Activated B cell treated with CpG ODN at 0.5 μM for 24 hours (primary cell): ENCODE results near the gene MEF2B. TPM values are rescaled to one million over a fixed set of nuclear protein-coding genes. Genes with fewer than 3 reads are reported as not detected.

Experiments
- ATAC-seq: fragments of 200-7000 bp; cut with Tn5 transposase; one replicate; pipeline ENCODE4 v1.10.0; 2021; ENCODE audit warnings: low read depth, mild to moderate bottlenecking, moderate library complexity
- CTCF ChIA-PET: fragments of 350-600 bp; sonication (Branson Sonifier 250); formaldehyde crosslinking; loops from one replicate; lab custom pipeline; 2021; ENCODE audit warnings: antibody characterized with exemption; lab: Charles Lee
- POLR2A ChIA-PET: fragments of 350-600 bp; sonication (Branson Sonifier 250); formaldehyde crosslinking; loops from one replicate; lab custom pipeline; 2021; ENCODE audit warnings: antibody characterized with exemption; lab: Charles Lee
- DNase-seq: peaks from one replicate; pipeline ENCODE4 v3.0.0; 2022
- H3K27ac Mint-ChIP-seq: one replicate; pipeline ENCODE4 v1.8.0; 2020; ENCODE audit warnings: mixed read lengths
- H3K27me3 Mint-ChIP-seq: one replicate; pipeline ENCODE4 v1.8.0; 2021; ENCODE audit warnings: mixed read lengths
- H3K36me3 Mint-ChIP-seq: one replicate; pipeline ENCODE4 v1.8.0; 2021; ENCODE audit warnings: low read depth, mixed read lengths
- H3K4me1 Mint-ChIP-seq: one replicate; pipeline ENCODE4 v1.8.0; 2021; ENCODE audit warnings: mixed read lengths
- H3K4me3 Mint-ChIP-seq: one replicate; pipeline ENCODE4 v1.8.0; 2020; ENCODE audit warnings: mild to moderate bottlenecking, mixed read lengths
- H3K9me3 Mint-ChIP-seq: one replicate; pipeline ENCODE4 v1.8.0; 2020; ENCODE audit warnings: mixed read lengths
- intact Hi-C: fragments of 100-400 bp; cut with micrococcal nuclease; formaldehyde crosslinking; loops from one replicate; pipeline ENCODE4 v1.15.1; 2024
- total RNA-seq: library from RNA; stranded (reverse); gene quantifications from 2 replicates; pipeline ENCODE4 v1.2.3, GENCODE V29; 2022
- TF ChIP-seq, protein P1 (sequence below): fragments of 200-600 bp; IDR thresholded peaks from one replicate; pipeline ENCODE4 v1.8.0; 2022; ENCODE audit warnings: antibody characterized with exemption, mild to moderate bottlenecking

The MEF2B gene
- total RNA-seq, 1 donor from 2014 or later: 15.5 TPM

DNA sequence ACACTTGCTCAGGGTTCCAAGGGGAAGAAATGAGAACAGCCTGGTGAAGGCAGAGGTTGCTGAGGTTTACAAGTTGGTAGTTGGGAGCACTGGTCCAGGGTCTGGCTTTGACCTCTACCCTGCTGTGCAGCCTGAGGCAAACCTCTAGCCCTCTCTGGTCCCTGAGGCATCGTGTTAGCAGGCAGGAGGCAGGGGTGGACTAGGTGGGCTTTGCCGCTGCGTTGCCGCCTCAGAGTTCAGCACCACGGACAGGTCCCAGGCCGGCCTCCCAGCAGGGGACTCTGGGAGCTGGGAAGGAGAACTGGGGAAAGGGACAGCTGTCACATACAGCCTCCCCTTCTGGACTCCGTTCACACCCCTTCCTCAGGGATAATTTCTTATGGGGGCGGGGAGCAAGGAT lies 44.8 kb upstream of the MEF2B start:
- ATAC-seq (no peak), DNase-seq (no peak)
- Mint-ChIP-seq H3K9me3 (peaks cover 5% of the 10 kb centered on the region), H3K4me3 (no peak overlapping the region), H3K4me1 (no peaks in the 10 kb centered on the region), H3K36me3 (no peaks in the 10 kb centered on the region), H3K27me3 (peaks cover 57% of the 10 kb centered on the region), H3K27ac (no peak overlapping the region)
- ChIA-PET CTCF (no interaction called here), POLR2A (no interaction called here)
- TF ChIP-seq, protein P1, sequence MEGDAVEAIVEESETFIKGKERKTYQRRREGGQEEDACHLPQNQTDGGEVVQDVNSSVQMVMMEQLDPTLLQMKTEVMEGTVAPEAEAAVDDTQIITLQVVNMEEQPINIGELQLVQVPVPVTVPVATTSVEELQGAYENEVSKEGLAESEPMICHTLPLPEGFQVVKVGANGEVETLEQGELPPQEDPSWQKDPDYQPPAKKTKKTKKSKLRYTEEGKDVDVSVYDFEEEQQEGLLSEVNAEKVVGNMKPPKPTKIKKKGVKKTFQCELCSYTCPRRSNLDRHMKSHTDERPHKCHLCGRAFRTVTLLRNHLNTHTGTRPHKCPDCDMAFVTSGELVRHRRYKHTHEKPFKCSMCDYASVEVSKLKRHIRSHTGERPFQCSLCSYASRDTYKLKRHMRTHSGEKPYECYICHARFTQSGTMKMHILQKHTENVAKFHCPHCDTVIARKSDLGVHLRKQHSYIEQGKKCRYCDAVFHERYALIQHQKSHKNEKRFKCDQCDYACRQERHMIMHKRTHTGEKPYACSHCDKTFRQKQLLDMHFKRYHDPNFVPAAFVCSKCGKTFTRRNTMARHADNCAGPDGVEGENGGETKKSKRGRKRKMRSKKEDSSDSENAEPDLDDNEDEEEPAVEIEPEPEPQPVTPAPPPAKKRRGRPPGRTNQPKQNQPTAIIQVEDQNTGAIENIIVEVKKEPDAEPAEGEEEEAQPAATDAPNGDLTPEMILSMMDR: no peak
- intact Hi-C loops: no loop called here

DNA sequence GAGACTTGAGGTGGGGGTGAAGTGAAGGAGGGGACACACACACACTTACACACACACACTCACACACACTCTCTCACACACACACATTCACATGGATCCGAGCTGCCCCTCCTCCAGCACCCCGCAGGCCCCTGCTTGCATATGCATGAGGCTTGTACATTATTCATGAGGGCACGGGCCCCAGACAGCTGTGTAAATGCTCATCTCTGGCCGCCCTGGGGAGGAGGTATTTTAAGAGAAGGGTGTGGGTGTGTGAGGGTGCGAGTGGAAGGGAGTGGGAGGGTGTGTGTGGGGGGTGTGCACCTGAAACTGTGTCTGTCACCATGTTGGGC lies 44.1 kb upstream of the MEF2B start:
- Mint-ChIP-seq H3K27ac (no peak overlapping the region), H3K4me3 (no peak overlapping the region), H3K27me3 (peaks cover 57% of the 10 kb centered on the region), H3K4me1 (no peaks in the 10 kb centered on the region), H3K9me3 (peaks cover 5% of the 10 kb centered on the region), H3K36me3 (no peaks in the 10 kb centered on the region)
- CTCF ChIA-PET: no interaction called here
- intact Hi-C loops: no loop called here
- DNase-seq (no peak), ATAC-seq (no peak)
- POLR2A ChIA-PET: no interaction called here
- TF ChIP-seq, protein P1: no peak

DNA sequence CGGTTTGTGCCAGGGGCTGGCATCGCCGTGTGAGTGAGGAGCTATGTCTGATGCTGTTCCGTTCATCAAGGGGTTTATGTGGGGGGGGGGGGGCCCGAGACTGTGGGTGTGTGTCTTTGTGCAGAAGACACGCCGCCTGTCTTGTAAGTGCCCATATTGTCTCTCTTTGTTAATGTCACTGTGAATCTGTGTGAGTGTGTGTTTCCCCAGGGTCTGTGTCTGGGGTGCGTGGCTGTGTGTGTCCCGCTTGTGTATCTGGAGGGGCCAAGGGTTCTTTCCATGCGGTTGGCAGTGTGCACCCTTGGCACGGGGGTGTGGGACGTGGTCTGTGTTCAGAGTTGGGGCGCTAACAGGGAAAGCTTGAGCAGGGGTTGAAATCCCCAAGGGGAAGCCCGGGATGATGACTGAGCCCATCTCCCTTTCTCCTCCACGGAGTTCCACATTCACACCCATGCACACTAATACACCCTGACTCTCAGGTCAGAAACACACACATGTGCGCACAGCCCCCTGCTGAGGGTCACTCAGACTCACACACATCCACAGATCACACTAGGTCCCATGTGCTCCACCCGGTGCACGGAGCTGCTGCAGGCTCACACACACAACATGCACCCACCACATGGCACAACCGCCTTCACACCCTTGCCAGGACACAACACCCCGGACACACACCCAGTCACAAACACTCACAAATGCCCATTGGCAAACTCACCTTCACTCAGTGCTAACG lies 43.5 kb upstream of the MEF2B start:
- TF ChIP-seq, protein P1: no peak
- Mint-ChIP-seq H3K27me3 (peaks cover 57% of the 10 kb centered on the region), H3K4me3 (no peak overlapping the region), H3K4me1 (no peaks in the 10 kb centered on the region), H3K27ac (no peak overlapping the region), H3K9me3 (peaks cover 5% of the 10 kb centered on the region), H3K36me3 (no peaks in the 10 kb centered on the region)
- ChIA-PET POLR2A (no interaction called here), CTCF (no interaction called here)
- DNase-seq (no peak), ATAC-seq (no peak)
- intact Hi-C loops: no loop called here

DNA sequence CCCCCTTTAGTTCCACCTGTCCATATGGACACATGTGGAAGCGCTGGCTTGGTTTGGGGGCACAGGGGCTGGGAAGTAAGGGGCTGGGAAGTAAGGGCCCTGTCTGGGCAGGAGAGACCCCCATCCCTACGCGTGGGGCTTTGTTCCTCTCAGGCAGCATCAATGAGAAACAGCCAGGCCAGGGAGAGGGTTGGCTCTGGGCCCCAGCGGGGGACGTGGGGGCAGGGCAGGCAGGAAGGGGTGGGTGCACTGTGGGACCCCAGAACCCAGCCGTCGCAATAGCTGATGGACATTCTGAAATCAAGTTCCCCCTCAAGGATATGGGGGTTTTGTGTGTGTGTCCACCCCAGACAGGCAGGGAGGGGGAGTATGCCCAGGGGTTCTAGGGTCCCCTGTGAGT lies 42.9 kb upstream of the MEF2B start:
- intact Hi-C loops: no loop called here
- Mint-ChIP-seq H3K4me1 (peaks cover under 1% of the 10 kb centered on the region), H3K4me3 (no peak overlapping the region), H3K27me3 (peaks cover 57% of the 10 kb centered on the region), H3K36me3 (no peaks in the 10 kb centered on the region), H3K9me3 (peaks cover 5% of the 10 kb centered on the region), H3K27ac (no peak overlapping the region)
- DNase-seq (no peak), ATAC-seq (no peak)
- TF ChIP-seq, protein P1: no peak
- CTCF ChIA-PET: no interaction called here
- POLR2A ChIA-PET: no interaction called here

DNA sequence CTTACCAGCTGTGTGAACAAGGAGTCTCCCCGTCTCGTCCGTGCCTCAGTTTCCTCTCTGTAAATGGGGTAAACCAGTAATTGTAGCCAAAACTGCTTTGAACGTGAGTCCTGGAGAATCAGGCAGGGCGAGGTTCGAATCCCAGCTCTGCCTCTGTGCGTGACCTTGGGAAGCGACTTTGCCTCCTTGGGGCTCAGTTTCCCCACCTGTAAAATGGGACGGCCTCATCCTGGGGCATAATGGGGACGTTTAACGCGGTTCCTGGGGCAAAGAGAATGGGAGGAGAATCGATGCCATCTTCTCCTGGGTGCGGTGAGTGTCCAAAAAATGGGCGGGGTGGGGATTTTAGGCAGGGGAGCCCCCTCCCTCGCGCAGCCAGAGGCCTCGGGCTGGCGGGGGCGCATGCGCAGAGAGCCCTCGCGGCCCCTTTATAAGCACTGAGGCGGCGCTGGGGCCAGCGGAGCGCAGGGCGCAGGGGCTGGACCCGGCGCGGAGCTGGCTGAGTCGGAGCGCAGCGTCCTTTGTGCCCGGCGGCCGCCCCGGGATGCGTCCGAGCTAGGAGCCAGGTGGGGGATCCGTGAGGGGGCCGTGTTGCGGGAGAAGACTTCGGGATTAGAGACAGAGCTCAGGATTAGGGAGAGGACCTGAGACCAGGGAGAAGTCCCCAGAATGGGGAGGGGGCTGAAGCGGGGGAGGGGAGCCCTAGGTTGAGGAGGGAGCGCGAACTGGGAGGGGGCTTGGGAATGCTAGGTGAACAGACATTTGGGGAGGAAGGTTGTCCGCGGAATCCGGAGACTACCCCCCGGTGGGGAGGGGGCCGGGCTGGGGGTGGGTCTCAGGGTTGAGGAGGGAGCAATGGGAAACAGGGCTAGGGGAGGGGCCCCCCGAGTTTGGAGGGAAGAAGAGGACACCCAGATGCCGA lies 41.7 kb upstream of the MEF2B start, which contains the start of gene NCAN:
Gene NCAN (plus strand): TSS at position 460 of the 922 bp plus-strand sequence. CDS start 4,996 bp downstream, outside the sequence.
- Mint-ChIP-seq H3K9me3 (peaks cover 6% of the 10 kb centered on the region), H3K27me3 (peaks cover 48% of the 10 kb centered on the region), H3K4me1 (peaks cover 12% of the 10 kb centered on the region), H3K36me3 (no peaks in the 10 kb centered on the region), H3K27ac (no peak within 1 kb of the TSS), H3K4me3 (no peak within 1 kb of the TSS)
- CTCF ChIA-PET: no interaction called here
- no peak for ATAC-seq
- TF ChIP-seq, protein P1: no peak
- POLR2A ChIA-PET: no interaction called here
- no peak for DNase-seq
- intact Hi-C loops: no loop called here
